ENCODE data around the gene ATXN1.

Gene ATXN1

GRCh38 chr6:16251706-16252105 lies 509.6 kb downstream of the ATXN1 start:
- no peak for DNase-seq (ENCODE audit: extremely low read depth, low read depth)
- TF ChIP-seq CTCF (IDR thresholded peaks at IDR 0.05; ENCODE audit: low read depth, low read length, missing control alignments), result no peak
- no peak overlapping the region for H3K4me3 ChIP-seq (replicated peaks; ENCODE audit: low read depth, low read length)

- no peak for TF ChIP-seq CTCF (IDR thresholded peaks at IDR 0.05; ENCODE audit: low read depth, low read length, missing control alignments)
- no peak for DNase-seq (ENCODE audit: extremely low read depth, low read depth)
Measured at GRCh38 chr6:16249971-16250370, 511.3 kb downstream of the ATXN1 start.

More at GRCh38 chr6:16249971-16250370, 511.3 kb downstream of the ATXN1 start:
- H3K4me3 ChIP-seq (replicated peaks; ENCODE audit: low read depth, low read length), result no peak overlapping the region

Data from HFF-Myc (cell line).